ENCODE results near the gene THRB.

DNA sequence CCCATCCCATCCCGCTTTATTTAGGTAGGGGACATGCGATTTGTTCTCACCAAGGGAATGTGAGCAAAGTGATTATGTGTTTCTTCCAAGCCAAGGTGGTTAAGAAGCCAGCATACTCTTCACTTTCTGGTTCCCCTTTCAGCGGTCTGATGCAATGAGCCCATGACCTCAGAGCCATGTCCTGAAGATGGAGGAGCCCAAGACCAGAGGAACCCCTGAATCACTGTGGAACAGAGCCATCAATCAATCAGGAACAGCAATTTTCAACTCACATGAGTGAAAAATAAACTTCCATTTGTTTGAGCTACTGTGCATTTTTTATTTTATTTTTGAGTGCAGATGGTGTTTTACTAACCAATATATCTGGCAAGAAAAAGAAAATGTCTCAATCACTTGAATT, 10.8 kb downstream of the THRB start:
- no peak for TF ChIP-seq EZH2phosphoT487 (IDR thresholded peaks at IDR 0.05; ENCODE audit: insufficient read depth, low read depth)
- TF ChIP-seq EZH2 (IDR thresholded peaks at IDR 0.05; ENCODE audit: insufficient read depth, poor library complexity, severe bottlenecking), result no peak

Measured in GM23248 (cell line).